Thoracic aorta (tissue), 2 donors: ENCODE data around the gene PTPRM. TPM values are rescaled to one million over a fixed set of nuclear protein-coding genes. Genes with fewer than 3 reads are reported as not detected.

Experiments
- ATAC-seq: fragments of 150-250 bp; one replicate; pipeline ENCODE4 v1.8.0; 2017; ENCODE audit warnings: low read depth; ENCODE audit not compliant: insufficient number of reproducible peaks, low FRiP score
- DNase-seq: peaks from one replicate; pipeline ENCODE4 v3.0.0-alpha.2; 2020; ENCODE audit warnings: low spot score
- H3K27ac ChIP-seq, 2 donors: fragments of 200-600 bp; sonication (generic); 1 replicate in 1 of 2; 2 replicates in 1 of 2; pipeline ENCODE4 v1.5.1; 2016; ENCODE audit warnings: mild to moderate bottlenecking in 2 of 2, moderate library complexity in 2 of 2
- H3K27me3 ChIP-seq: fragments of 200-600 bp; sonication (generic); replicated peaks from 2 replicates; pipeline ENCODE4 v1.6.0; 2016; ENCODE audit warnings: mild to moderate bottlenecking; ENCODE audit not compliant: insufficient read depth
- H3K36me3 ChIP-seq: fragments of 200-600 bp; sonication (generic); one replicate; pipeline ENCODE4 v1.5.1; 2016
- H3K4me1 ChIP-seq, 2 donors: fragments of 200-600 bp; sonication (generic); 1 replicate in 1 of 2; 2 replicates in 1 of 2; pipeline versions ENCODE4 v1.5.1 to v1.6.0; 2016; ENCODE audit warnings: low read depth in 2 of 2, mild to moderate bottlenecking in 1 of 2; ENCODE audit not compliant: control insufficient read depth in 1 of 2
- H3K4me3 ChIP-seq: fragments of 200-600 bp; sonication (generic); 2 replicates; pipeline ENCODE4 v1.5.1; 2016; ENCODE audit warnings: mild to moderate bottlenecking
- H3K9me3 ChIP-seq: fragments of 200-600 bp; sonication (generic); 2 replicates; pipeline ENCODE4 v1.5.1; 2016
- total RNA-seq, 2 donors: library from RNA; depleted of rRNA; stranded (reverse); fragments of >200 nt; gene quantifications; one replicate each; pipeline versions ENCODE4 v1.1.0 to v1.2.3, GENCODE V29; 2016
- TF ChIP-seq, protein P1 (sequence below): fragments of 200-600 bp; sonication (generic); IDR thresholded peaks from one replicate; pipeline ENCODE4 v1.5.1; 2019; ENCODE audit warnings: antibody characterized with exemption

Gene PTPRM
- total RNA-seq, 2 donors from 2014 or later = 90.3 to 102 TPM

DNA sequence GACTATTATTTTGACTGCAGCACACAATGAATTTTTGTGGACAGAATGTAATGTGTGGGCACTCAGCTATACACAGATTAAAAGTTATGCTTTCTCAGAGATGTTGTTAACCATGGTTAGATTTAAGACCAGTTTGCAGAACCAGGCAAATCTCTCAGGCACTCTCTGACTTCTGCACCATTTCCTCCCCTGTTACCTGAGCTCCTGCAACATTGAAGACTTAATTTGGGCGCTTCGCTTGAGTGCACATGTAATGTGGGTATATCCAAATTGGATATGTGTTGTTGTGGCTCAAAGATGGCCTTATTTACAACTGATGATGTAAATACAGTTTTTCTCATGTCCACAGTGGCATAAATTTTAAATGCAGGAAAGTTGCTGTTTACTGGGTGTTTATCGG lies 469.4 kb downstream of the PTPRM start:
- TF ChIP-seq, protein P1, sequence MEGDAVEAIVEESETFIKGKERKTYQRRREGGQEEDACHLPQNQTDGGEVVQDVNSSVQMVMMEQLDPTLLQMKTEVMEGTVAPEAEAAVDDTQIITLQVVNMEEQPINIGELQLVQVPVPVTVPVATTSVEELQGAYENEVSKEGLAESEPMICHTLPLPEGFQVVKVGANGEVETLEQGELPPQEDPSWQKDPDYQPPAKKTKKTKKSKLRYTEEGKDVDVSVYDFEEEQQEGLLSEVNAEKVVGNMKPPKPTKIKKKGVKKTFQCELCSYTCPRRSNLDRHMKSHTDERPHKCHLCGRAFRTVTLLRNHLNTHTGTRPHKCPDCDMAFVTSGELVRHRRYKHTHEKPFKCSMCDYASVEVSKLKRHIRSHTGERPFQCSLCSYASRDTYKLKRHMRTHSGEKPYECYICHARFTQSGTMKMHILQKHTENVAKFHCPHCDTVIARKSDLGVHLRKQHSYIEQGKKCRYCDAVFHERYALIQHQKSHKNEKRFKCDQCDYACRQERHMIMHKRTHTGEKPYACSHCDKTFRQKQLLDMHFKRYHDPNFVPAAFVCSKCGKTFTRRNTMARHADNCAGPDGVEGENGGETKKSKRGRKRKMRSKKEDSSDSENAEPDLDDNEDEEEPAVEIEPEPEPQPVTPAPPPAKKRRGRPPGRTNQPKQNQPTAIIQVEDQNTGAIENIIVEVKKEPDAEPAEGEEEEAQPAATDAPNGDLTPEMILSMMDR = no peak
- no peak overlapping the region for H3K4me3 ChIP-seq

DNA sequence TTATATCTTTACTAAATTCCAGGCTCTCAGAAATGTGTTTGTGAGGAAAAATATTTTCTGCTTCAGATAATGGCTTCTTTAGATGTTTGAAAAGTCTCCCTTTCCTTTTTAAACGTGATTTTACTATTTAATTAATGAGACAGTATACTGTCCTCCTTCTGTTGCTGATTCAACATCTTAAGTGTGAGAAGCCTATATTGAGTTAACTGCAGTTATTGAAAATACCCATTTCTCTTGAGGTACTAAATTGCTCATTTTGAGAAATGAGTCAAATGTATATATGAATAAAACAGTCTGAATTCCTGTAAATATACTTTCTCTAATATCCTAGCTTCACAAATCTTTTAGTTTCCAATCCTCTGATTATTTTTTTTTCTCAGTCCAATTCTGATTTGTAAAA lies 470.2 kb downstream of the PTPRM start:
- H3K4me3 ChIP-seq = no peak overlapping the region
- TF ChIP-seq, protein P1 = no peak
- no peaks in the 10 kb centered on the region for H3K36me3 ChIP-seq
- no peak overlapping the region for H3K27ac ChIP-seq
- H3K4me1 ChIP-seq = peaks cover 0 to 3% of the 10 kb centered on the region in 2 donors
- no peaks in the 10 kb centered on the region for H3K27me3 ChIP-seq
- H3K9me3 ChIP-seq = no peaks in the 10 kb centered on the region
- no peak for DNase-seq
- ATAC-seq = no peak

More for the DNA sequence above, 469.4 kb downstream of the PTPRM start:
- H3K27me3 ChIP-seq = no peaks in the 10 kb centered on the region
- DNase-seq (no peak), ATAC-seq (no peak)
- no peak overlapping the region for H3K27ac ChIP-seq
- H3K9me3 ChIP-seq = no peaks in the 10 kb centered on the region
- no peaks in the 10 kb centered on the region for H3K36me3 ChIP-seq
- peaks cover 0 to 3% of the 10 kb centered on the region in 2 donors for H3K4me1 ChIP-seq

DNA sequence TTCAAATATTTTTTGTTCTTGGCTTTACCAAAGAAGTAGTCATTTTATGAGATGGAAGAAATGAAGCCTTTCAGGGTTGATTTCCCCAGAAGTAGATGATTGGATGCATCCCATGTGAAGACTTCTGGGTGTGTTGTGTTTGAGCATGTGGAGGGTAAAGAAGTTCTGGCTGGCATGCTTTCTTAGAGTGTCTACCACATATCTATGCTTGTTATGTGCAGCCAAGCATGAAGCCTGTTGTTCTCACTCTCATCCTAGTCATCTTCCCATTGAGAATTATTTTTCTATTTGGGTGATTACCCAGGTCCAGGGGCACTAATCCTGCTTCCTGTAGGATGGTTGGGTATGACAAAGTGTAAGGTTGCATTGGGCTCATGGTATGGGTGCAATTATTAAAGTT lies 472.9 kb downstream of the PTPRM start:
- Histone ChIP-seq H3K36me3 (no peaks in the 10 kb centered on the region), H3K4me1 (peaks cover 0 to 3% of the 10 kb centered on the region in 2 donors), H3K27me3 (no peaks in the 10 kb centered on the region), H3K4me3 (no peak overlapping the region), H3K9me3 (no peaks in the 10 kb centered on the region), H3K27ac (no peak overlapping the region)
- no peak for DNase-seq
- no peak for ATAC-seq
- TF ChIP-seq, protein P1 = no peak

DNA sequence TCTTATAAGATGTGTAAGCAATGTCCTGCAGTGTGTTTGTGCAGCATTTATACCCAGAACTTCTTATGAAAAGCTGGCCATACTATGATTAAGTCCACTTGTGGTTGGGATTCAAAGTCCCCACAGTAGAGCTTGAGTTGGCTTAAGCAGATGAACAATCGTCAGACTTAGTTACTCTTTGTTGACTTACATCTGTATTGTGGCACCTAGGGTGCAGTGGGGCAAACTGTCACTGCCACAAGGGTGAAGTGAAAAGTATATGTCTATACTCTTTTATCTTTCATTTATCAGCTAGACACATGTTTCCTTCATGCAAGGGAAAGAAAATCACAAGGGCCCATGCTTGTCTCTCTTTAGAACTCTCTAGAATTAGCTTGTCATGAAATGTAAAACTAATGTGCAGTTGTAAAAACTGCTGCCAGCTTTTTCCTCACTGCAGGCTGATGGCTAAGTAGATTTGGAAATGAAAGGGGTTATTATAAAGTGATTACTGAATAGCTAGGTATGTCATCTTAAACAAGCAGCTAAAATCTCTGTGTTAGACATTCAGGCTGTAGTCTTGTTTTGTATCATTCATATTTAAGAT lies 474.5 kb downstream of the PTPRM start:
- no peak for DNase-seq
- H3K36me3 ChIP-seq = no peaks in the 10 kb centered on the region
- no peak overlapping the region for H3K27ac ChIP-seq

GRCh38 chr18:8044004-8044403 lies 476.9 kb downstream of the PTPRM start:
- ATAC-seq (no peak), DNase-seq (no peak)
- no peaks in the 10 kb centered on the region for H3K4me1 ChIP-seq
- no peaks in the 10 kb centered on the region for H3K9me3 ChIP-seq
- TF ChIP-seq, protein P1 = no peak
- H3K27ac ChIP-seq = no peak overlapping the region
- H3K36me3 ChIP-seq = no peaks in the 10 kb centered on the region
- H3K4me3 ChIP-seq = no peak overlapping the region
- H3K27me3 ChIP-seq = no peaks in the 10 kb centered on the region

More for the DNA sequence above, 474.5 kb downstream of the PTPRM start:
- Histone ChIP-seq H3K9me3 (no peaks in the 10 kb centered on the region), H3K4me3 (no peak overlapping the region), H3K4me1 (peaks cover 0 to 3% of the 10 kb centered on the region in 2 donors), H3K27me3 (no peaks in the 10 kb centered on the region)
- TF ChIP-seq, protein P1 = no peak
- ATAC-seq = no peak
